ENCODE measurements around the gene OR56B1. TPM values are rescaled to one million over a fixed set of nuclear protein-coding genes. Genes with fewer than 3 reads are reported as not detected.

The OR56B1 gene, protein sequence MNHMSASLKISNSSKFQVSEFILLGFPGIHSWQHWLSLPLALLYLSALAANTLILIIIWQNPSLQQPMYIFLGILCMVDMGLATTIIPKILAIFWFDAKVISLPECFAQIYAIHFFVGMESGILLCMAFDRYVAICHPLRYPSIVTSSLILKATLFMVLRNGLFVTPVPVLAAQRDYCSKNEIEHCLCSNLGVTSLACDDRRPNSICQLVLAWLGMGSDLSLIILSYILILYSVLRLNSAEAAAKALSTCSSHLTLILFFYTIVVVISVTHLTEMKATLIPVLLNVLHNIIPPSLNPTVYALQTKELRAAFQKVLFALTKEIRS
- total RNA-seq (under 1 TPM; 0.14 to 0.17 TPM), total RNA-seq (0 to 0.66 (median 0.06) reads per million in 172 experiments)
- polyA plus RNA-seq (2013, experiment 1 of 2): 0.23 TPM
- 0.14 TPM for polyA plus RNA-seq (2013, experiment 2 of 2)

DNA sequence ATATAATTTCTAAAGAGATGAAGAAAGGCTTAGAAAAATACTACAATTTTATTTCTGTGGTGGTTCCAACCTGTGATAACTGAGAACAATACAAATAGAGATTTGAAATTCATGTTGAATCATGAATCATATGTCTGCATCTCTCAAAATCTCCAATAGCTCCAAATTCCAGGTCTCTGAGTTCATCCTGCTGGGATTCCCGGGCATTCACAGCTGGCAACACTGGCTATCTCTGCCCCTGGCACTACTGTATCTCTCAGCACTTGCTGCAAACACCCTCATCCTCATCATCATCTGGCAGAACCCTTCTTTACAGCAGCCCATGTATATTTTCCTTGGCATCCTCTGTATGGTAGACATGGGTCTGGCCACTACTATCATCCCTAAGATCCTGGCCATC lies at the start of gene OR56B1:
TSS of gene OR56B1 (plus strand) at position 53 of the 400 bp plus-strand sequence. CDS start at position 122, 69 bp downstream.
- H3K4me3 Mint-ChIP-seq: no peak within 1 kb of the TSS
- peaks cover 7% of the 10 kb centered on the region for H3K9me3 Mint-ChIP-seq
- H3K4me1 Mint-ChIP-seq (ENCODE audit: low read depth): no peaks in the 10 kb centered on the region
- no peak for DNase-seq
- no peak for TF ChIP-seq CTCF (IDR thresholded peaks at IDR 0.05)
- intact Hi-C loops (cut with DNase I, micrococcal nuclease): no loop called here
- no peaks in the 10 kb centered on the region for H3K27me3 Mint-ChIP-seq
- H3K27me3 ChIP-seq (ENCODE audit: control insufficient read depth in 1 of 2, insufficient read depth in 2 of 2, low read length in 2 of 2): no peaks in the 10 kb centered on the region
- H3K27ac ChIP-seq (ENCODE audit: low read depth in 1 of 2, low read length in 2 of 2): no peak within 1 kb of the TSS
- H3K4me3 ChIP-seq (ENCODE audit: low read length): no peak within 1 kb of the TSS
- H3K36me3 ChIP-seq (ENCODE audit: insufficient read depth, low read length): no peaks in the 10 kb centered on the region
- H3K9me3 ChIP-seq (ENCODE audit: control insufficient read depth in 1 of 2, insufficient read depth in 1 of 2, low read length in 2 of 2): peaks cover 2 to 3% of the 10 kb centered on the region in 2 experiments
- ChIA-PET CTCF (no interaction called here), POLR2A (interaction anchor here (1.1 kb wide), 1 partner anchor 45 kb away, joined by 4 read pairs; no protein-coding TSS in a partner anchor)
- ATAC-seq (ENCODE audit: poor library complexity): no peak
- no peaks in the 10 kb centered on the region for H3K4me1 ChIP-seq (ENCODE audit: insufficient read depth, low read length)
- no peak within 1 kb of the TSS for H3K27ac Mint-ChIP-seq
- H3K36me3 Mint-ChIP-seq (ENCODE audit: low read depth): peaks cover 4% of the 10 kb centered on the region

DNA sequence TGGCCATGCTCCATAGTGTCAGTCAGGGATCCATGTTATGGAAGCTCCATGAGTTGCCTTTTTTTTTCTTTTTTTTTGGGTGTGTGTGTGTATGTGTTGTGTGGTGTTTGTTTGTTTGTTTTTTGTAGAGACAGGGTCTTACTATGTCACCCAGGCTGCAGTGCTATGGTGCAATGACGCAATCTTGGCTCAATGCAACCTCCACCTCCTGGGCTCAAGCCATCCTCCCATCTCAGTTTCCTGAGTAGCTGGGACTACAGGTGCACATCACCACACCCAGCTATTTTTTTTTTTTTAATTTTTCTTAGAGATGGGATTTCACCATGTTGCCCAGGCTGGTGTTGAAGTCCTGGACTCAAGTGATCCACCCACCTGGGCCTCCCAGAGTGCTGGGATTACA lies 47.8 kb upstream of the OR56B1 start:
- peaks cover 67% of the 10 kb centered on the region for H3K4me1 Mint-ChIP-seq (ENCODE audit: low read depth)
- peak overlapping the region; percentile 77 to 78 for H3K27ac ChIP-seq (ENCODE audit: low read depth in 1 of 2, low read length in 2 of 2)
- POLR2A ChIA-PET: interaction anchor here (2.5 kb wide), 1 partner anchor 23 kb away, joined by 19 read pairs; no protein-coding TSS in a partner anchor
- peaks cover 44% of the 10 kb centered on the region for H3K36me3 Mint-ChIP-seq (ENCODE audit: low read depth)
- no peak overlapping the region for H3K4me3 ChIP-seq (ENCODE audit: low read length)
- no peak for TF ChIP-seq CTCF (IDR thresholded peaks at IDR 0.05)
- no peaks in the 10 kb centered on the region for H3K9me3 Mint-ChIP-seq
- peak overlapping the region; percentile 76 for H3K4me3 Mint-ChIP-seq
- no peaks in the 10 kb centered on the region for H3K27me3 ChIP-seq (ENCODE audit: control insufficient read depth in 1 of 2, insufficient read depth in 2 of 2, low read length in 2 of 2)
- no peaks in the 10 kb centered on the region for H3K27me3 Mint-ChIP-seq
- no peaks in the 10 kb centered on the region for H3K9me3 ChIP-seq (ENCODE audit: control insufficient read depth in 1 of 2, insufficient read depth in 1 of 2, low read length in 2 of 2)
- peak overlapping the region; percentile 91 for H3K27ac Mint-ChIP-seq
- peaks cover 4% of the 10 kb centered on the region for H3K36me3 ChIP-seq (ENCODE audit: insufficient read depth, low read length)
- ATAC-seq (ENCODE audit: poor library complexity) (no peak), DNase-seq (peak in 1 of 14 experiments; percentile 16)
- intact Hi-C loops (cut with DNase I, micrococcal nuclease): loop anchor here in 1 of 2 experiments (10.0 kb wide), 2 partner anchors 546 to 1294 kb away; partner anchors contain the start of genes CNGA4, FHIP1B and TRIM21
- H3K4me1 ChIP-seq (ENCODE audit: insufficient read depth, low read length): peaks cover 42% of the 10 kb centered on the region
- CTCF ChIA-PET: no interaction called here

- peaks cover 47% of the 10 kb centered on the region for H3K36me3 Mint-ChIP-seq (ENCODE audit: low read depth)
Observed at GRCh38 chr11:5689551-5689983, 46.7 kb upstream of the OR56B1 start, which contains the start of gene TRIM22. Gene TRIM22 (plus strand): TSS chr11:5689790. CDS start chr11:5696233, 6,443 bp downstream.

More at GRCh38 chr11:5689551-5689983, 46.7 kb upstream of the OR56B1 start, which contains the start of gene TRIM22:
- H3K4me1 ChIP-seq (ENCODE audit: insufficient read depth, low read length): peaks cover 46% of the 10 kb centered on the region
- intact Hi-C loops (cut with DNase I, micrococcal nuclease): loop anchor here in 1 of 2 experiments (10.0 kb wide), 2 partner anchors 545 to 1295 kb away; partner anchors contain the start of genes CNGA4, FHIP1B and TRIM21
- Mint-ChIP-seq H3K27me3 (no peaks in the 10 kb centered on the region), H3K9me3 (no peaks in the 10 kb centered on the region), H3K4me1 (ENCODE audit: low read depth) (peaks cover 66% of the 10 kb centered on the region), H3K27ac (peak within 1 kb of the TSS; percentile 91), H3K4me3 (peak within 1 kb of the TSS; percentile 92)
- no peaks in the 10 kb centered on the region for H3K9me3 ChIP-seq (ENCODE audit: control insufficient read depth in 1 of 2, insufficient read depth in 1 of 2, low read length in 2 of 2)
- peaks cover 11% of the 10 kb centered on the region for H3K36me3 ChIP-seq (ENCODE audit: insufficient read depth, low read length)
- peak within 1 kb of the TSS; percentile 72 for H3K4me3 ChIP-seq (ENCODE audit: low read length)
- POLR2A ChIA-PET: interaction anchor here (0.6 to 2.5 kb wide), 11 partner anchors 8 to 1518 kb away, joined by 3 to 19 read pairs (median 5); partner anchors contain the start of genes ARFIP2, TIMM10B and TRIM34
- CTCF ChIA-PET: no interaction called here
- DNase-seq: peak in 12 of 14 experiments; percentile 11 to 91 (median 54)
- no peaks in the 10 kb centered on the region for H3K27me3 ChIP-seq (ENCODE audit: control insufficient read depth in 1 of 2, insufficient read depth in 2 of 2, low read length in 2 of 2)
- peak within 1 kb of the TSS; percentile 77 to 78 for H3K27ac ChIP-seq (ENCODE audit: low read depth in 1 of 2, low read length in 2 of 2)
- no peak for TF ChIP-seq CTCF (IDR thresholded peaks at IDR 0.05)
- peak; percentile 48 for ATAC-seq (ENCODE audit: poor library complexity)

All from CD4-positive, alpha-beta T cell (primary cell).